GM20431 (cell line): ENCODE measurements around the gene LSM2.
"Not testable (repeated sequence)": the region's sequence is repeated elsewhere in the genome, so short reads cannot be mapped to it uniquely, and the experiment has no call there.

Experiments used
- in situ Hi-C: fragments of 300-500 bp; cut with MseI, MboI; formaldehyde crosslinking; loops from one replicate; pipeline ENCODE4 v1.15.0; 2020; ENCODE audit warnings: low sequenced_read_pairs; ENCODE audit not compliant: unreplicated experiment

LSM2 gene

GRCh38 chr6:31801031-31801927, 5.5 kb downstream of the LSM2 start:
- in situ Hi-C loops, result not testable (repeated sequence)

DNA sequence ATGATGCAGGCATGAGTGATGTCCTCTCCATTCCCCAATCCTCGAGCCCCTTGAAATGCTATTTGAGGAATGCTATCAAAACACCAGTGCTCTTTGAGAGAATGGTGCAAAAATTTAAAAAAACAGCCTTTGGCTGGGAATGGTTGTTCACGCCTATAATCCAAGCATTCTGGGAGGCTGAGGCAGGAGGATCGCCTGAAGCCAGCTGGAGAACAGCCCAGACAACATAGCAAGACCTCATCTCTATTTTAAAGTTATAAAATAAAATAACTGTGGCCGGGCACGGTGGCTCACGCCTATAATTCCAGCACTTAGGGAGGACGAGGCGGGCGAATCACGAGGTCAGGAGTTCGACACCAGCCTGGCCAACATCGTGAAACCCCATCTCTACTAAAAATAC, 7.0 kb downstream of the LSM2 start:
- in situ Hi-C loops, result no loop called here

DNA sequence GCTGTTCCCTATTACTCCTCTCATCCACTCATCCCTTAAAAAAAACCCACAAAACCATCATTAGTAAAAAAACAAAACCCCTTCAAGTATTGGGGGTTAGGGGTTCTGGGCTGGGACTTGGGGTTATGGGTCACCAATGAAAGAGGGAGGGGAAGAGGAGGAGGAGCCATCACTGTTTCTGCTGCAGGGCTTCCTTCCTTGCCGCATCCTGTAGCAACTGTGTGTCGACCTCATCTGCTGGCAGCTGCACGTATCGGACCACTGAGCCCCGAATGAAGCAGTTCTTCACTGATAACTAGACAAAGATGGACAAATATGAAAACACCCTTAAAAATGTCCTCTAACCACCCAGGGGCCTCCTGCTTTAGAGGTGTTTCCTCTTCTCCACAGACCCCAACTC, 9.2 kb downstream of the LSM2 start:
- in situ Hi-C loops, result no loop called here

- in situ Hi-C loops, result no loop called here
Measured at GRCh38 chr6:31796993-31797385, 9.8 kb downstream of the LSM2 start.

DNA sequence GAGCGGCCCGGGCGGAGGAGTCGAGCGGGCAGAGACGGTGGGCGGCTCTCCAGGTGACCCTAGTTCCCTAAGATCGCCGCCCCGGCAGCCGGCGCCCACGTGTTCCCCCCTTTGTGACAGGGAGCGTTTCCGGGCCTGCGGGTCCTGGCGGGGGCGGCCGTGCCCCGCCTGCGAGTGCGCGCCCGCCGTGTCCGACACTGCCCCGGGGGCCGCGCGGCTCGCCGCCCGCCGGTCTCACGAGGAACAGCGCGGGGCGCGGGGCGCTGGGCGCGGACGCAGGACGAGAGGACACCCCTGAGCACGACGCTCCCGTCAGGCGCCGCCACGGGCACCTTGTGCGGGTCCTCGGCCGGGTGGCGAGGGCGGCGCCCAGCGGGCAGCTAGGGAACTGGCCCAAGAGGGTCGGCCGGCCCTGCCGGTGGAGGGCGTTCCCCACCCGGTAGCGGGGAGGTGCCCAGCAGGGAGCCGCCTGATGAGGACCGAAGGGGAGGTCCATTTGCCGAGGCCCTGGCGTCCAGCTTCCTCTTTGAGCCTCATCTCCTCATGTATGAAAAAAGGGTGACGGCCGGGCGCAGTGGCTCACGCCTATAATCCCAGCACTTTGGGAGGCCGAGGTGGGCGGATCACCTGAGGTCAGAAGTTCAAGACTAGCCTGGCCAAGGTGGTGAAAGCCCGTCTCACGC, 11.0 kb downstream of the LSM2 start, which contains the start of gene VARS1:
Gene VARS1, minus strand, starts transcription at position 137 of the 683 bp plus-strand sequence. CDS start 535 bp downstream, outside the sequence.
- in situ Hi-C loops, result no loop called here

- in situ Hi-C loops, result no loop called here
Measured at GRCh38 chr6:31794866-31795615, 11.7 kb downstream of the LSM2 start.

DNA sequence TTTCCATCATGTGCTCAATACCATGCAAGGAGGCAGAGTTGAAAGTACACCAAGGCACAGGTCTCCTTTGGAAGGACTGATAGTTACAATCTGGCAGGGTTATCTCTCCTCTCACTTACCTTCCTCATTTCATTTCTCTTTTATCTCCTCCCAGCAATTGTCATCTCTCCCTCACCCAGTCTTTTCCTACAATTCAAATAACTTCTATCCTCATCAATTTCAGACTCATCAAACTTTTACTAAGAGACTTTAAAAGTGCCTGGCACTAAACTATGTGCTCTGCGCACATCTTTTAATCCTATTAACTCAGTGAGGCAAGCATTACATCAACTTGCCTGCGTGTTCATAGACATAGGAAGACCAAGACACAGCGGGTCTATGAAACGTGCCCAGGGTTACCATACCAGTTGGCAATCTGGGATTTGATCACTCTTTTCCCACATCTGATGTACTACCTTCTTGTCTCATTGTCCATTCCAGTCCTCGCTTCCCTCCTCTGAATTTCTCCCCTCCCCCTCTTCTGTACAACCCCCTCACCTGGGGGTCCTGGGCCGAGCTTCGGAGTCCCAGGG, 12.4 kb downstream of the LSM2 start:
- in situ Hi-C loops, result no loop called here

DNA sequence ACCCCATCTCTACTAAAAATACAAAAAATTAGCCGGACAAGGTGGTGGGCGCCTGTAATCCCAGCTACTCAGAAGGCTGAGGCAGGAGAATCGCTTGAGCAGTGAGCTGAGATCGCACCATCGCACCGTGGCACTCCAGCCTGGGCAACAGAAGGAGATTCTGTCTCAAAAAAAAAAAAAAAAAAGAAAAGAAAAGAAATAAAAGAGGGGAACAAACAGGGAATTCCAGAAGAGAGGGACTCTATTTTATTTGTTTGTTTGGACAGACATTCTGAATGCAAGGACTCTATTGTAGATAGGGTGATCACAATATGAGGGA, 12.9 kb downstream of the LSM2 start:
- in situ Hi-C loops, result not testable (repeated sequence)

GRCh38 chr6:31792761-31793171, 14.0 kb downstream of the LSM2 start:
- in situ Hi-C loops, result no loop called here

DNA sequence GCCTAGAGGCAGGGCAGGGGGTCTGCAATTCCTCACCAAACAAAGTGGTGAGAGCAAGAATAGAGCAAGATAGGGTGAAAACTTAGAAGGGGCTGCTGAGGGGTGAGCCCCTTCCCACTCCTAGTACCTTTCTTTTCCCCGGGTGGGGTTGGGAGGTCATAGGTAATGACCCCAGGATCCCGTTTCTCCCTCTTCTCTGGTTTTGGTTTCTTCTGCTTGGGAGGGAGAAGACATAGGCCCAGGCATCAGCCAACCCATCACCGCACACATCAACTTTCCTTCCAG, 14.7 kb downstream of the LSM2 start:
- in situ Hi-C loops, result no loop called here

- in situ Hi-C loops, result no loop called here
Measured at GRCh38 chr6:31791324-31792089, 15.3 kb downstream of the LSM2 start.

- in situ Hi-C loops, result no loop called here
Measured at GRCh38 chr6:31785475-31785874, 21.3 kb downstream of the LSM2 start.

- in situ Hi-C loops, result no loop called here
Measured at GRCh38 chr6:31784098-31784925, 22.5 kb downstream of the LSM2 start.

- in situ Hi-C loops, result no loop called here
Measured at GRCh38 chr6:31782126-31782855, 24.5 kb downstream of the LSM2 start.

- in situ Hi-C loops, result no loop called here
Measured at GRCh38 chr6:31781244-31782125, 25.3 kb downstream of the LSM2 start.

GRCh38 chr6:31780507-31781243, 26.1 kb downstream of the LSM2 start:
- in situ Hi-C loops, result no loop called here

- in situ Hi-C loops, result no loop called here
Measured at GRCh38 chr6:31779908-31780307, 26.9 kb downstream of the LSM2 start.
